NCI-H526 treated with DMSO at 0.1 percent for 48 hours (cell line): ENCODE results near the gene HSPB6.

ENCODE experiments used
- DNase-seq: peaks from one replicate; lab custom pipeline; 2025; lab: John Stamatoyannopoulos, UW

HSPB6 gene

GRCh38 chr19:35716801-35717664, 39.8 kb downstream of the HSPB6 start:
- DNase-seq, result peak; percentile 80

GRCh38 chr19:35715981-35716800, 40.6 kb downstream of the HSPB6 start:
- peak; percentile 52 for DNase-seq

- DNase-seq, result no peak
Measured at GRCh38 chr19:35715355-35715809, 41.4 kb downstream of the HSPB6 start.

GRCh38 chr19:35714601-35715354, 42.1 kb downstream of the HSPB6 start:
- no peak for DNase-seq

DNA sequence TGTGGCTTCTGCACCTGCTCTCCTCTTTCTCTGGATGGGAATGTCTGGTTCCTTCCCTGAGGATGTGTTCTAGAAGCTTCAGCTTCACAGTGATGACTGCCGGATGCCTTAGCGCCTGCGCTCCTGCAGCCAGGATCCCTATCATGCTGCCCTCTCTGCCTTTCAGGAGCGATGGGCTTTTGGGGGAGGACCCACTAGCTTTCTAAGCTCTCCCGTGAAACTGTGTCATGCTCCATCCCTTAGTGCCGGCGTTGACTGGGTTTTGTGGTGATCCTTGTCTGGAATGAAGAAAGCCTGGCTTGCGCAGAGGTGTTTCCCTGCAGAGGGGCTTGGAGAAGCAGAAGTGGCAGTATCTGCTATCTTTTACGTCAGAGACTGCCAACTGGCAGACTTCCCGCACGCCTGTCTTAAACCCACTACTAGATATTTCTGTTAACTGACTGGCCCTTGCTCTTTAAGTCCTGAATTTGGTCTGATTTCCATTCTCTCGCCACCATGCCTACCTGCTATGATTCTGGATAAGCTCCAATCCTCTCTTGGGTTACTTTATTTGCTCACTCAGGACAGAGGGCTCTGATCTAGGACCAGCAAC, 42.8 kb downstream of the HSPB6 start:
- DNase-seq, result no peak

DNA sequence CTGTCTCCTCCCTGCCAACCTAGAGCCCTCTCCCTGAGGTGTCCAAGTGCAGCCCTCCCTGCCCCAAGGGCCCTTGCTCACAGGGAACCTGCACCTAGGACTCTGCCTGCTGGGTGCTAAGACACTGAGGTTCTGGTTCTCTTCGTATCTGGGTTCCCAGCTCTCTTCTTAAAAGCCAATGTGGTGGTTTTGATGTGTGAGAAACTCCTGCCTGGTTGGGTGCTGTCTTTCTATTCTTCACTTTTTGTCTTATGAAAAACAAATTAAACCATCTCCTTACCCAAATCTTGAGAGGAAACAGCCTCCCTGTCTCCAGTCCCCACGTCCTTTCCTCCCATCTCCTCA, 43.4 kb downstream of the HSPB6 start:
- DNase-seq, result no peak

- DNase-seq, result no peak
Measured at GRCh38 chr19:35712567-35713505, 44.0 kb downstream of the HSPB6 start.

DNA sequence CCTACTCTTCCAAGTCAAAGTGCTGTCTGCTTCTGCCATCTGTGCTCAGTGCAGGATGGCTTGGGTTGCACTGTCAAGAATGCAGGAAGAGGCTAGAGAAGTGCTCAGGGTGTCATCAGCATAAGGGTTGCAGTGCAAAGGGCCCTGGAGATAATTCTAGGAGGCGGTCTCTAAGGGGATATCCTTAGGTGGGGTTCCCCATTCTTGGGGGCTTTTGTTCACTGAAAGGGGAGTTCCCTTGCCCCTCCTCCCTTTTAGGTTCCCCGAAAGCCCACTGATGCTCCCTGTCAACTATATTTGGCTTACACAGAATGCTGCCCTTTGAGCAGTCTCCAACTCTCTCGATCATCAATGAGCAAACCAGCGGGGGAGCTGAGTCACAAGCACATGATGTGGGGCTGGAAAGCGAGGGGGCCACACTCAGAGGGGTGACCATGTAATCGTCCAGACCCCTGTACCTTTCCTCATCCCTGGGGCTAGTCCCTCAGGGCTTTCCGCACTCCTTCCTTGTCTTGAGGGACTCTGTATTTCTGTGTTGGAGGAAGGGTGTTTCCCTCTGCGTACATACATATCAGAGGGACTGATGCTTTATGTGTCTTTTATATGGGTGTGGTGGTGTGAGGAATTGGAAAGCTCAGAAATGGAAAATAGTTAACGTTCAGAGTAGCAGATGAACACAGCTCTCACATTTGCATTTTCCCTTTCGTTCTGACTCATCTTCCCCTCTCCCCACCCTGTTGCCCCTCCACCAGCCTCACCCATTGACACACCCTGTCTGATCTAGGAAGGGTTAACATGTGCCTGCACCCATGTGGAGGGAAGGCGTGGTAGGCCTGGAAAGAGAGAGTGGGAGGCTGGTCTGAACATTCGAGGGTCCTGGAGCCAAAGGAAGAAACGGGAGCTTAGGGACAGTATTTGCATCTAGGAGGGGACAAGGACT, 45.8 kb downstream of the HSPB6 start:
- DNase-seq, result no peak

DNA sequence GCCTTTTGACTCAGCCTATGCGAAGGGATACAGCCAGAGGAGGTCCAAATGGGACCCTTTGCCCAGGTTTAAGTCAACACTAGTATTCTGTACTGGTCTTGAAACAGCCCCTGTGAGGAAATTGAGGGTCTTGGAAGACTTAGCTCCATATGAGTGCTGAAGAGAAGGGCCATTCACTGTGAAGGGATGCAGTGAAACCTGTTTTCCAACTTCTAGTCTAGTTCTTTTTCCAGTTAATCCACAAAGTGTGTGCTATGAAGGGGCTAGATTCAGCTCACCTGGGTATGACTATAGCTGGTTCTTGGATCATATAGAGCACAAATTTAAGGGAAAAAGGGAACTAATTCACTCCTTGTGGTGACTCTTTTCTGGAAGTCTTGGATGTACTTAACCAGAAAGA, 48.4 kb downstream of the HSPB6 start:
- no peak for DNase-seq
